Activated T-cell treated with anti-CD3 and anti-CD28 coated beads, Interleukin-2, amount 50 U/mL, for 24 hours (primary cell): ENCODE measurements around the gene ATG9B.
A peak's percentile ranks its signal among the peaks of the same experiment; 100 is the strongest.

Experiments
- DNase-seq: peaks from one replicate; pipeline ENCODE4 v3.0.0-alpha.2; 2020
- H3K27ac Mint-ChIP-seq: 2 replicates; pipeline ENCODE4 v1.8.0; 2020; ENCODE audit warnings: mild to moderate bottlenecking, mixed read lengths
- H3K27me3 Mint-ChIP-seq: 2 replicates; pipeline ENCODE4 v1.8.0; 2020; ENCODE audit warnings: mixed read lengths
- H3K36me3 Mint-ChIP-seq: 2 replicates; pipeline ENCODE4 v1.8.0; 2020; ENCODE audit warnings: low read depth, mixed read lengths
- H3K4me1 Mint-ChIP-seq: 2 replicates; pipeline ENCODE4 v1.8.0; 2020; ENCODE audit warnings: low read depth, mixed read lengths
- H3K4me3 Mint-ChIP-seq: 2 replicates; pipeline ENCODE4 v1.8.0; 2020; ENCODE audit warnings: mild to moderate bottlenecking, moderate library complexity, mixed read lengths
- H3K9me3 Mint-ChIP-seq: 2 replicates; pipeline ENCODE4 v1.8.0; 2020; ENCODE audit warnings: mixed read lengths

The ATG9B gene

DNA sequence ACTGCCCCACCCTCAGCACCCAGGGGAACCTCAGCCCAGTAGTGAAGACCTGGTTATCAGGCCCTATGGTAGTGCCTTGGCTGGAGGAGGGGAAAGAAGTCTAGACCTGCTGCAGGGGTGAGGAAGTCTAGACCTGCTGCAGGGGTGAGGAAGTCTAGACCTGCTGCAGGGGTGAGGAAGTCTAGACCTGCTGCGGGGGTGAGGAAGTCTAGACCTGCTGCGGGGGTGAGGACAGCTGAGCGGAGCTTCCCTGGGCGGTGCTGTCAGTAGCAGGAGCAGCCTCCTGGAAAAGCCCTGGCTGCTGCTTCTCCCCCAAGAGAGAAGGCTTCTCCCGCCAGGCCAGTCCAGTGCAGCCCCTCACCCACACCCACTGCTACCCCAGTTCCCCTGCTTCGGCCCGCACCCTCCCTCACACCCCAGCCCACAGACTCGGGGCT lies 27.2 kb downstream of the ATG9B start:
- Mint-ChIP-seq H3K27ac (no peak overlapping the region), H3K36me3 (peaks cover 2% of the 10 kb centered on the region), H3K4me3 (no peak overlapping the region), H3K9me3 (no peaks in the 10 kb centered on the region), H3K27me3 (no peaks in the 10 kb centered on the region), H3K4me1 (peaks cover 30% of the 10 kb centered on the region)
- DNase-seq, result no peak

GRCh38 chr7:150996376-150997074 lies 27.8 kb downstream of the ATG9B start:
- Mint-ChIP-seq H3K36me3 (no peaks in the 10 kb centered on the region), H3K4me3 (no peak overlapping the region), H3K27ac (no peak overlapping the region), H3K27me3 (no peaks in the 10 kb centered on the region), H3K4me1 (peaks cover 30% of the 10 kb centered on the region), H3K9me3 (no peaks in the 10 kb centered on the region)
- DNase-seq, result no peak

GRCh38 chr7:150994838-150995510 lies 29.3 kb downstream of the ATG9B start:
- H3K4me1 Mint-ChIP-seq, result peaks cover 30% of the 10 kb centered on the region
- peak overlapping the region; percentile 25 for H3K4me3 Mint-ChIP-seq
- H3K27me3 Mint-ChIP-seq, result no peaks in the 10 kb centered on the region
- H3K27ac Mint-ChIP-seq, result no peak overlapping the region
- peaks cover 15% of the 10 kb centered on the region for H3K9me3 Mint-ChIP-seq
- no peaks in the 10 kb centered on the region for H3K36me3 Mint-ChIP-seq
- DNase-seq, result no peak

GRCh38 chr7:150994141-150994837 lies 30.0 kb downstream of the ATG9B start:
- DNase-seq, result peak; percentile 69
- Mint-ChIP-seq H3K4me3 (peak overlapping the region; percentile 25), H3K9me3 (peaks cover 19% of the 10 kb centered on the region), H3K27me3 (no peaks in the 10 kb centered on the region), H3K36me3 (no peaks in the 10 kb centered on the region), H3K4me1 (peaks cover 30% of the 10 kb centered on the region), H3K27ac (peak overlapping the region; percentile 59)

DNA sequence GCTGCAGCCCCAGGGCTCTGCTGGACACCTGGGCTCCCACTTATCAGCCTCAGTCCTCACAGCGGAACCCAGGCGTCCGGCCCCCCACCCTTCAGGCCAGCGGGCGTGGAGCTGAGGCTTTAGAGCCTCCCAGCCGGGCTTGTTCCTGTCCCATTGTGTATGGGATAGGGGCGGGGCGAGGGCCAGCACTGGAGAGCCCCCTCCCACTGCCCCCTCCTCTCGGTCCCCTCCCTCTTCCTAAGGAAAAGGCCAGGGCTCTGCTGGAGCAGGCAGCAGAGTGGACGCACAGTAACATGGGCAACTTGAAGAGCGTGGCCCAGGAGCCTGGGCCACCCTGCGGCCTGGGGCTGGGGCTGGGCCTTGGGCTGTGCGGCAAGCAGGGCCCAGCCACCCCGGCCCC lies 30.8 kb downstream of the ATG9B start:
- peaks cover 32% of the 10 kb centered on the region for H3K4me1 Mint-ChIP-seq
- no peaks in the 10 kb centered on the region for H3K36me3 Mint-ChIP-seq
- peaks cover 19% of the 10 kb centered on the region for H3K9me3 Mint-ChIP-seq
- no peak overlapping the region for H3K27ac Mint-ChIP-seq
- no peak for DNase-seq
- no peak overlapping the region for H3K4me3 Mint-ChIP-seq
- H3K27me3 Mint-ChIP-seq, result no peaks in the 10 kb centered on the region

- no peak overlapping the region for H3K27ac Mint-ChIP-seq
- H3K4me1 Mint-ChIP-seq, result peaks cover 32% of the 10 kb centered on the region
- no peak for DNase-seq
- H3K9me3 Mint-ChIP-seq, result peaks cover 19% of the 10 kb centered on the region
- H3K4me3 Mint-ChIP-seq, result no peak overlapping the region
- H3K36me3 Mint-ChIP-seq, result no peaks in the 10 kb centered on the region
- no peaks in the 10 kb centered on the region for H3K27me3 Mint-ChIP-seq
Observed at GRCh38 chr7:150992833-150993302, 31.4 kb downstream of the ATG9B start.

GRCh38 chr7:150992051-150992640 lies 32.1 kb downstream of the ATG9B start:
- Mint-ChIP-seq H3K4me1 (peaks cover 28% of the 10 kb centered on the region), H3K27ac (no peak overlapping the region), H3K4me3 (no peak overlapping the region), H3K36me3 (no peaks in the 10 kb centered on the region), H3K9me3 (peaks cover 19% of the 10 kb centered on the region), H3K27me3 (no peaks in the 10 kb centered on the region)
- DNase-seq, result no peak

DNA sequence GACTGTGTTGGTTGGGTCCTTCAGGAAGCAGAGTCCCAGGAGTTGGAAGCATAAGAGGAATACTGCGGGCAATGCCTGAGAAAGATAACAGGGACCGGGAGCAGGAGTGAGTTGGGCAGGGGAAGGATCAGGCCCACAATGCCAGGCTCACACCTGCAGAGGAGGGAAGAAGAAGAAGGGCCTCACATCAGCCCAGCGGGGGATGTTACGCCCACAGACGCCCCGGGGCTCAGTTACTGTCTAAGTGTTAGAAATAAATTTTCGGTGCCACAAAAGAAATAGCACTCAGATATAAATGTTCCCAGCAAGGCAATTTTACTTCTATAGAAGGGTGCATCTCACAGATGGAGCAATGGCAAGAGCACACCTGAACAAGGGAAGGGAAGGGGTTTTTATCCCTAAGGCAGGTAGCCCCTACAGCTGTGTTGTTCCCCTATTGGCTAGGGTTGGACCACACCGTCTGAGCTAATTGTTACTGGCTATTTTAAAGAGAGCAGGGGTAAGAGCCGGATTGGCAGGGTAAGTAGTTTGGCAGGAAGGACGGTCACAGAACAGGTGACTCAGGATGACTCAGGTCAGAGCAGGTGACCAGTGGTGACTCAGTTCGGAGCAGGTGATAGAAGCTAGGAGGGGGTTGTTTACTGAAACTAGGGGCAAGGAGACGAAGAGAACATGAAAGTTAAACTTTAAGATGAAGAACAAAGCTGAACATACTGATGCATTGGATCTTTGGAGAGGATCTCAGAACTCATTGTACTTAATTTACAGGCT lies 33.7 kb downstream of the ATG9B start, which contains the start of gene NOS3:
Gene NOS3 (plus strand): TSS at position 602 of the 771 bp plus-strand sequence. CDS start 2,787 bp downstream, outside the sequence.
- no peaks in the 10 kb centered on the region for H3K27me3 Mint-ChIP-seq
- H3K27ac Mint-ChIP-seq, result no peak within 1 kb of the TSS
- no peak for DNase-seq
- peaks cover 29% of the 10 kb centered on the region for H3K4me1 Mint-ChIP-seq
- H3K9me3 Mint-ChIP-seq, result peaks cover 19% of the 10 kb centered on the region
- H3K36me3 Mint-ChIP-seq, result no peaks in the 10 kb centered on the region
- no peak within 1 kb of the TSS for H3K4me3 Mint-ChIP-seq

GRCh38 chr7:150989456-150989855 lies 34.8 kb downstream of the ATG9B start:
- Mint-ChIP-seq H3K4me3 (no peak overlapping the region), H3K4me1 (peaks cover 25% of the 10 kb centered on the region), H3K27ac (no peak overlapping the region), H3K9me3 (peaks cover 19% of the 10 kb centered on the region), H3K27me3 (peaks cover 2% of the 10 kb centered on the region), H3K36me3 (no peaks in the 10 kb centered on the region)
- DNase-seq, result no peak

- H3K27ac Mint-ChIP-seq, result no peak overlapping the region
- peaks cover 21% of the 10 kb centered on the region for H3K4me1 Mint-ChIP-seq
- peak; percentile 80 for DNase-seq
- no peaks in the 10 kb centered on the region for H3K36me3 Mint-ChIP-seq
- peaks cover 6% of the 10 kb centered on the region for H3K27me3 Mint-ChIP-seq
- peaks cover 19% of the 10 kb centered on the region for H3K9me3 Mint-ChIP-seq
- peak overlapping the region; percentile 8 for H3K4me3 Mint-ChIP-seq
Observed at GRCh38 chr7:150988230-150989226, 35.8 kb downstream of the ATG9B start.

DNA sequence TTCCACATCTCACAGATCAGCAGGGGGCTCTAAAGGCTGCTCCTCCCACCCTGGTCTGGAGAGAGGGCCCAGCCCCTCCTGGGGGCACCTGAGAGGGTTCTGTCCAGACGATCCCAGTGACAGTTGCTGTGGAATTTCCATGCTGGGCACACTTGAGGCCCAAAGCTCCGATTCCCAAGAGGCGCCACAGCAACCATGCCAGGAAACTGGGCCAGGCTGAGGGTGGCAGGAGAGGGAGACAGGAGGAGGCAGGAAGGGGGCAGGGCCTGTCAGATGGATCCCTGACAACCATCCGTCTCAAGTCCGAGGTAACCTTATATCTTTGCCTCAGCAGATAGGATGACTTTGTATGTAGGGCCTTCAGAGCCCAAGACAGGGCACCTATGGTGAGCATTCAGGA lies 37.7 kb downstream of the ATG9B start:
- peaks cover 25% of the 10 kb centered on the region for H3K27me3 Mint-ChIP-seq
- H3K27ac Mint-ChIP-seq, result no peak overlapping the region
- H3K4me3 Mint-ChIP-seq, result no peak overlapping the region
- no peak for DNase-seq
- peaks cover 21% of the 10 kb centered on the region for H3K4me1 Mint-ChIP-seq
- no peaks in the 10 kb centered on the region for H3K36me3 Mint-ChIP-seq
- peaks cover 19% of the 10 kb centered on the region for H3K9me3 Mint-ChIP-seq

- H3K27ac Mint-ChIP-seq, result no peak overlapping the region
- peaks cover 30% of the 10 kb centered on the region for H3K27me3 Mint-ChIP-seq
- H3K36me3 Mint-ChIP-seq, result no peaks in the 10 kb centered on the region
- peaks cover 21% of the 10 kb centered on the region for H3K4me1 Mint-ChIP-seq
- no peak overlapping the region for H3K4me3 Mint-ChIP-seq
- peak; percentile 75 for DNase-seq
- peaks cover 15% of the 10 kb centered on the region for H3K9me3 Mint-ChIP-seq
Observed at GRCh38 chr7:150986099-150986512, 38.2 kb downstream of the ATG9B start.

GRCh38 chr7:150983893-150984368 lies 40.4 kb downstream of the ATG9B start:
- no peak overlapping the region for H3K4me3 Mint-ChIP-seq
- DNase-seq, result no peak
- peaks cover 49% of the 10 kb centered on the region for H3K27me3 Mint-ChIP-seq
- no peaks in the 10 kb centered on the region for H3K9me3 Mint-ChIP-seq
- no peaks in the 10 kb centered on the region for H3K36me3 Mint-ChIP-seq
- no peak overlapping the region for H3K27ac Mint-ChIP-seq
- H3K4me1 Mint-ChIP-seq, result peaks cover 21% of the 10 kb centered on the region
